BLaER1 treated with 17β-estradiol and CSF1 and Interleukin-3, amounts not matched to agents 10 nM and 100 nM (cell line): Measurements from ENCODE around the gene TMEM190.

Experiments
- H3K27ac ChIP-seq, 11 experiments: shearing (Covaris generic); formaldehyde crosslinking; 2 replicates each; pipeline ENCODE4 v1.8.1; 2022
- H3K27me3 ChIP-seq, 11 experiments: shearing (Covaris generic); formaldehyde crosslinking; 2 replicates each; pipeline ENCODE4 v1.8.1; 2022
- H3K36me3 ChIP-seq, 11 experiments: shearing (Covaris generic); formaldehyde crosslinking; 2 replicates each; pipeline ENCODE4 v1.8.1; 2022
- H3K4me1 ChIP-seq, 10 experiments: shearing (Covaris generic); formaldehyde crosslinking; 2 replicates each; pipeline ENCODE4 v1.8.1; 2022
- H3K4me2 ChIP-seq, 11 experiments: shearing (Covaris generic); formaldehyde crosslinking; 2 replicates each; pipeline ENCODE4 v1.8.1; 2022
- H3K4me3 ChIP-seq, 10 experiments: shearing (Covaris generic); formaldehyde crosslinking; 2 replicates each; pipeline ENCODE4 v1.8.1; 2022
- H3K9ac ChIP-seq, 11 experiments: shearing (Covaris generic); formaldehyde crosslinking; 2 replicates each; pipeline ENCODE4 v1.8.1; 2022
- H3K9me3 ChIP-seq, 11 experiments: shearing (Covaris generic); formaldehyde crosslinking; replicated peaks in 1 of 11; 2 replicates each; pipeline ENCODE4 v1.8.1; 2022
- H4K20me1 ChIP-seq, 11 experiments: shearing (Covaris generic); formaldehyde crosslinking; 2 replicates each; pipeline ENCODE4 v1.8.1; 2022
- Cebpa-rat ChIP-seq, 11 experiments: shearing (Covaris generic); IDR thresholded peaks; 2 replicates each; pipeline ENCODE4 v1.8.1; 2022

The TMEM190 gene

DNA sequence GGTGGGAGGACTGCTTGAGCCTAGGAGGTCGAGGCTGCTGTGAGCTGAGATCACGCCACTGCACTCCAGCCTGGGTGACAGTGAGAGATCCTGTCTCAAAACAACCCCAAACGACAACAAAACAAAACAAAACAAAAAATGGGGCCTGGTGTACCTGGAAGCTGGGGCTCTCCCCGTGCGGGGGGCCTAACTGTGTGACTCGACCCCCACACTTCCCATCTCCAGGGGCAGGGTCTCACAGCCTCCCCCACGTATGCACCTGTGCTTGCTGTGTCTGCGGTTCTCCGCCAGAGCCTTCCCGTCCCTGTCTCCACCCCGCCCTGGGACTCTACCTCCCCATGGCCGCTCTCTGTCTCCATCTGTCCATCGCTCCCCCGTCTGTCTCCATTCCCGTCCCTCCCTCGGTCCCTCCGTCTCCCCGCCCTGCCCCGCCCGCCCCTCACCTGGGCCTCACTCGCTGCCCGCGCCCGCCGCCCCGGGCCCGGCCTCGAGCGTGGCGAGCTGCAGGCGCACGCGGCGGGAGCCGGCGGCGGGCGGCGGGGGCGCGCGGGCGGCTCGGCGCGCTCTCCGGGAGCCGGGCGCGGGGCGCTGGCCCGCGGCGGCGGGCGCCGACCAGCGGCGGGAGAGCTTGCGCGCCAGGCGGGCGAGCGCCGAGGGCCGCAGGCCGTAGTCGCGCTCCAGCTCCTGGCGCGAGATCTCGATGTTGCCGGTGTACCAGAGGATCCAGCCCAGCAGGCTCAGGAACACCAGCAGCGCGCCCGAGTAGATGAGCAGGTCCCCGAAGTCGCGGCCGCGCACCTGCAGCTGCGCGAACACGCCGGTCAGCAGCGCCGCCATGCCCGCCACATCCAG lies 6.9 kb downstream of the TMEM190 start:
- peak overlapping the region; percentile 85 to 95 (median 92) for H3K27ac ChIP-seq
- H3K9ac ChIP-seq = peak overlapping the region; percentile 90 to 99 (median 96)
- H3K4me1 ChIP-seq = peaks cover 37 to 50% (median 42%) of the 10 kb centered on the region in 10 experiments
- H3K4me2 ChIP-seq = peak overlapping the region; percentile 95 to 100 (median 100)
- no peaks in the 10 kb centered on the region for H3K9me3 ChIP-seq
- peaks cover 21 to 25% (median 22%) of the 10 kb centered on the region in 11 experiments for H3K36me3 ChIP-seq
- peak overlapping the region; percentile 81 to 99 (median 94) for H3K4me3 ChIP-seq
- no peaks in the 10 kb centered on the region for H3K27me3 ChIP-seq
- H4K20me1 ChIP-seq = peaks cover 26 to 27% (median 27%) of the 10 kb centered on the region in 11 experiments
- TF ChIP-seq Cebpa-rat (IDR thresholded peaks at IDR 0.05) = no peak

DNA sequence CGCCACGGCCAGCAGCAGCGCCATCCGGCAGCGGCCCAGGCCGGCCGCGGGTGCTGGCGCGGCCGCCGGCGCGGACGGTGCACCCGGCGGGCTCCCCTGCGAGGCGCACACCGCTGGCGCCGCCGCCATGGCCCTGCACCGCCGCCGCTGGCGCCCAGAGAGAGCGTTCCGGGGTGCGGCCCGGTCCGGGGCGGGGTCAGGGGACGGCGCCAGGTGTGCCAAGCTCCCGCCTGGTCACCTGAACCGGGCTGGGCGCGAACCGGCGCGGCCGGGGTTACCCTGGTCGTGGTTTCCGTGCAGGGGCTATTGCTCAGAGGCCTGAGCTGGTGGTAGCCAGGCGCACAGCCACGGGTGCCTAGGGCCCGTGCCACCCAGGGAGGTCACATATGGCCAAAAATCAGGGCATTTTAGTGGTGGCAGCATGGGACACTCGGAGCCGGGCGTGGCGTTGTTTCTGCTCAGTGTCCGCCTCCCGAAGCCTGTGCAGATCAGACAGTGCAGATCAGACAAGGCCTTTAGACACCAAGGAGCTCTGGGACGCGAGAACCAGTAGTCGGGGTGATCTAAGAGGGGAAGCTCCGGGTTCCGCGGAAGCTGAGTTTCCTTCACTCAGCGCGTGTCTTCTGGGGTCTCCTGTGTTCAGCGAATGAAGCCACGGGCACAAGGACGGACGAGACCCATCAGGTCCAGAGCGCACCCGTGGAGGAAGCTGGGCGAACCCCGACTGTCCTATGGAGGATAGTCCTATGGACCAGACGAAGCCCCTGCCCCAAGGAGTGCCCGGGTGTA lies 7.7 kb downstream of the TMEM190 start, which contains the start of gene TMEM238:
Gene TMEM238, minus strand, starts transcription at position 162 of the 789 bp plus-strand sequence. Its CDS starts 33 bp downstream, at position 129.
- H4K20me1 ChIP-seq = peaks cover 34 to 36% (median 35%) of the 10 kb centered on the region in 11 experiments
- peak within 1 kb of the TSS; percentile 85 to 95 (median 92) for H3K27ac ChIP-seq
- peaks cover 45 to 58% (median 50%) of the 10 kb centered on the region in 10 experiments for H3K4me1 ChIP-seq

DNA sequence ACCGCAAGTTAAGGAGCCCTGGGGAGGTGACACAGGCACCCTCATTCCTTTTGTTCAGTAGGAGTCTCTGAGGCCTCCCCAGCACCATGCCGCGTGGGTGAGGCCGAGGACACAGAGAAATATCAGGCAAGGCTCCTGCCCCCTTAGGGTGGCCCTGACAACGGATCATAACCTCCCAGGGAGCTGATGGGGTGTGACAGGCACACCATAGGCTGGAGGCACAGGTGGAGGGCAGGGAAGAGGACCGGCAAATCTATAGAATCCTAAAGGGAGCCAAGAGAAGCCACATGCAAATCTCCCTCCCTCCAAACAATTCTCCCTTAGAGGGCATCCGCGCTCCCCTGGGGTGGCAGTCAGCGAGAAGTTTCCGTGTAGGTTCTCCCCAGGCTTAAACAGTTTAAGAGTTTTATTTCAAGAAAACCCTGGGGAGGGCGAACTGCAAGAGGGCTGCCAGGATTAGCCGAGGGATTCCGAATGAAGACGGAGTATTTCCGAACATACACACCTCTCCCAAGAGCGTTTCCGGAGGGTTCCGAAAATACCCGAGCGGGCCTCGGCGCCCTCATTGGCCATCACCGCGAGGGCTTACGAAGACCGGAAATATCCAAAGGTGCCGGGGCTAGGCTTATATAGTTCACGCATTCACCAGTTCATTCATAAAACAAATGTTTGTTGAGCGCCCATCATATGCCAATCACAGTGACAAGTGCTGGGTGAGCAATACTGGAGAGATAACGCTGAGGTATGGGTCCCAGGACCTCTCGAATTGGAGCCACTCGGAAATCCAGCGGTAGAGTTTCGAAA lies 8.5 kb downstream of the TMEM190 start:
- Histone ChIP-seq H3K27me3 (no peaks in the 10 kb centered on the region), H3K9me3 (no peaks in the 10 kb centered on the region), H4K20me1 (peaks cover 42 to 44% (median 43%) of the 10 kb centered on the region in 11 experiments), H3K27ac (peak overlapping the region; percentile 85 to 95 (median 92)), H3K4me2 (peak overlapping the region; percentile 95 to 100 (median 100)), H3K4me1 (peaks cover 53 to 66% (median 58%) of the 10 kb centered on the region in 10 experiments), H3K4me3 (peak overlapping the region; percentile 81 to 99 (median 94)), H3K36me3 (peaks cover 37 to 41% (median 39%) of the 10 kb centered on the region in 11 experiments), H3K9ac (peak overlapping the region; percentile 90 to 99 (median 96))
- no peak for TF ChIP-seq Cebpa-rat (IDR thresholded peaks at IDR 0.05)

More for the DNA sequence above, 7.7 kb downstream of the TMEM190 start, which contains the start of gene TMEM238:
- H3K27me3 ChIP-seq = no peaks in the 10 kb centered on the region
- peak within 1 kb of the TSS; percentile 81 to 99 (median 94) for H3K4me3 ChIP-seq
- no peak for TF ChIP-seq Cebpa-rat (IDR thresholded peaks at IDR 0.05)
- peak within 1 kb of the TSS; percentile 90 to 99 (median 96) for H3K9ac ChIP-seq
- H3K4me2 ChIP-seq = peak within 1 kb of the TSS; percentile 95 to 100 (median 100)
- no peaks in the 10 kb centered on the region for H3K9me3 ChIP-seq
- H3K36me3 ChIP-seq = peaks cover 29 to 33% (median 31%) of the 10 kb centered on the region in 11 experiments

- peak within 1 kb of the TSS; percentile 81 to 99 (median 94) for H3K4me3 ChIP-seq
- H3K4me1 ChIP-seq = peaks cover 59 to 74% (median 66%) of the 10 kb centered on the region in 10 experiments
- H3K9me3 ChIP-seq = no peaks in the 10 kb centered on the region
- H3K4me2 ChIP-seq = peak within 1 kb of the TSS; percentile 97 to 100 (median 100)
- H3K36me3 ChIP-seq = peaks cover 45 to 49% (median 46%) of the 10 kb centered on the region in 11 experiments
- H4K20me1 ChIP-seq = peaks cover 50 to 51% (median 51%) of the 10 kb centered on the region in 11 experiments
- H3K27me3 ChIP-seq = no peaks in the 10 kb centered on the region
- H3K9ac ChIP-seq = peak within 1 kb of the TSS; percentile 90 to 99 (median 96)
- peak within 1 kb of the TSS; percentile 85 to 95 (median 92) for H3K27ac ChIP-seq
- no peak for TF ChIP-seq Cebpa-rat (IDR thresholded peaks at IDR 0.05)
Observed at GRCh38 chr19:55385724-55386492, 9.3 kb downstream of the TMEM190 start, which contains the start of gene RPL28. Gene RPL28 (plus strand): TSS chr19:55385932. CDS start chr19:55386358, 426 bp downstream.

GRCh38 chr19:55386493-55386971 lies 9.9 kb downstream of the TMEM190 start:
- Histone ChIP-seq H3K27ac (peak overlapping the region; percentile 79 to 95 (median 92)), H3K9ac (peak overlapping the region; percentile 90 to 99 (median 96)), H3K4me2 (peak overlapping the region; percentile 95 to 100 (median 99)), H3K9me3 (no peaks in the 10 kb centered on the region), H3K36me3 (peaks cover 51 to 54% (median 53%) of the 10 kb centered on the region in 11 experiments), H3K4me1 (peaks cover 62 to 79% (median 73%) of the 10 kb centered on the region in 10 experiments), H4K20me1 (peaks cover 56 to 58% (median 57%) of the 10 kb centered on the region in 11 experiments), H3K27me3 (no peaks in the 10 kb centered on the region), H3K4me3 (peak overlapping the region; percentile 81 to 99 (median 94))
- TF ChIP-seq Cebpa-rat (IDR thresholded peaks at IDR 0.05) = no peak

DNA sequence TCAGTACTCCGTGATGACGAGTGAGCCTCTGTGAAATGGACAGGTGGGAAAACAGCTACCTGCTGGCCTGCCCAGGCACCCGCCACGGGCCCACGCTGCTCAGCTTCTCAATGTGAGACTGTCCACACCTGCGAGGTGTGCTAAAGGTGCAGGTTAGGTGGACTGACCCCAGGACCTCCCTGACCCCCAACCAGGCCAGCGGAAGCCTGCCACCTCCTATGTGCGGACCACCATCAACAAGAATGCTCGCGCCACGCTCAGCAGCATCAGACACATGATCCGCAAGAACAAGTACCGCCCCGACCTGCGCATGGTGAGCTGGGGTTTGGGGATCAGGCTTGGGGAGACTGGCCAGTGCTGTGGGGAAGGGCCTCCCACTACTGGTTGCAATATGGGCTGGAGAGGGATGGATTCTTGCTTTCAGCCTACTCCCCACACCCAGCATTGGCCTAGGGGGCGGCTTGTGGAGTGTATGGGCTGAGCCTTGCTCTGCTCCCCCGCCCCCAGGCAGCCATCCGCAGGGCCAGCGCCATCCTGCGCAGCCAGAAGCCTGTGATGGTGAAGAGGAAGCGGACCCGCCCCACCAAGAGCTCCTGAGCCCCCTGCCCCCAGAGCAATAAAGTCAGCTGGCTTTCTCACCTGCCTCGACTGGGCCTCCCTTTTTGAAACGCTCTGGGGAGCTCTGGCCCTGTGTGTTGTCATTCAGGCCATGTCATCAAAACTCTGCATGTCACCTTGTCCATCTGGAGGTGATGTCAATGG lies 11.3 kb downstream of the TMEM190 start:
- peak overlapping the region; percentile 90 to 99 (median 96) for H3K9ac ChIP-seq
- peak overlapping the region; percentile 95 to 100 (median 99) for H3K4me2 ChIP-seq
- no peaks in the 10 kb centered on the region for H3K9me3 ChIP-seq
- peaks cover 67 to 71% (median 71%) of the 10 kb centered on the region in 11 experiments for H4K20me1 ChIP-seq
- TF ChIP-seq Cebpa-rat (IDR thresholded peaks at IDR 0.05) = no peak
- H3K27me3 ChIP-seq = no peaks in the 10 kb centered on the region
- H3K4me3 ChIP-seq = peak overlapping the region; percentile 81 to 99 (median 94)
- H3K36me3 ChIP-seq = peaks cover 51 to 65% (median 58%) of the 10 kb centered on the region in 11 experiments
- peak overlapping the region in 9 of 11 experiments; percentile 85 to 95 (median 92); a peak in 14 of 22 replicates for H3K27ac ChIP-seq
- peaks cover 54 to 76% (median 72%) of the 10 kb centered on the region in 10 experiments for H3K4me1 ChIP-seq
